Measurements from ENCODE around the gene STX1B. TPM values are rescaled to one million over a fixed set of nuclear protein-coding genes. Genes with fewer than 3 reads are reported as not detected.
"Not testable (repeated sequence)": the region's sequence is repeated elsewhere in the genome, so short reads cannot be mapped to it uniquely, and the experiment has no call there.

The STX1B gene
- total and polyA plus RNA-seq, 5 donors = 0.66 to 2.1 (median 1.7) TPM

DNA sequence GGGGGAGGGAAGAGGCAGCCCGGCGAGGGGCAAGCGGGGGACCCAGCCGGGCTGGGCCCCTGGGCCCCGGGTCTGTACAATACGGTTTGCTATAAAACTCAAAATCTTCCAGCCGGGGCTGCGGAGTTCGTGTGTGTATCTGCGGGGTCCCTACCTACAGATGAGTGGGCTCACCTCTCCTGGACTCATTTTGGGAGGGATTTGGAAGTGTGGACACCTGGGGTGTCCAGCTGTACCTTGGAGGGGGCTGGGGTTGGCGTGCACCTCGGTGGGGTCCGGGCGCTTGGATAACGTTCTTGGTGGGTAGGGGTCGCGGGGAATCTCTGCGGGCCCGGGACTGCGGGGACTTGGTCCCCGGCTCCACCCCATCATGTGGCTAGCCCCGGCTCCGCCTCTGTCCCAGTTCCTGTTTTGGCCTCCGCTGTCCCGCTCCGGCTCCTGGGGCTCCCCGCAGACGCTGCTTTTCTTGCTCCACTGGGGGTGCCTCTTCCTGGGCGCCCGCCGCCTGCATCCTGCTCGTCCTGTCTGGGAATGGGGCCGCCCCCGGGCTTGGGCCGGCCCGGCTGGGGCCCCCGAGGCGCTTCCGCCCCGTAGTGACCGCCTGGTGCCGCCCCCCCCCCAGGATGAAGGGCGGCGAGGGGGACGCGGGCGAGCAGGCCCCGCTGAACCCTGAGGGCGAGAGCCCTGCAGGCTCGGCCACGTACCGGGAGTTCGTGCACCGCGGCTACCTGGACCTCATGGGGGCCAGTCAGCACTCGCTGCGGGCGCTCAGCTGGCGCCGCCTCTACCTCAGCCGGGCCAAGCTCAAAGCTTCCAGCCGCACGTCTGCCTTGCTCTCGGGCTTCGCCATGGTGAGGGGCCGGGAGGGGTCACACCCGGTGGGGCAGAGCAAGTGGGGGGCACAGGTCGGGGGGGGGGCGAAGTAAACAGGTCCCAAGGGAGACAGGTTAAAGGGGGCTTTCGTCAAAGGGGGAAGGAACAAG, 61.5 kb downstream of the STX1B start, which contains the start of gene ORAI3:
TSS of gene ORAI3 (plus strand) at position 402 of the 983 bp plus-strand sequence. CDS start at position 624, 222 bp downstream.
- peak; percentile 83 to 93 (median 92) for DNase-seq
- H3K9me3 ChIP-seq (ENCODE audit: control insufficient read depth, low read length) = no peaks in the 10 kb centered on the region
- intact Hi-C loops (cut with DNase I) = no loop called here
- no peaks in the 10 kb centered on the region for H3K27me3 ChIP-seq (ENCODE audit: control insufficient read depth, insufficient read depth)
- under 1% methylated on average over 69 of the region's 70 CpGs for WGBS
- peak; percentile 73 to 77 for ATAC-seq
- peak within 1 kb of the TSS; percentile 93 for H3K4me3 ChIP-seq (ENCODE audit: low read length)
- peak within 1 kb of the TSS; percentile 82 for H3K27ac ChIP-seq (ENCODE audit: low read length)
- peaks cover 5% of the 10 kb centered on the region for H3K4me1 ChIP-seq (ENCODE audit: control insufficient read depth, insufficient read depth, low read length)

DNA sequence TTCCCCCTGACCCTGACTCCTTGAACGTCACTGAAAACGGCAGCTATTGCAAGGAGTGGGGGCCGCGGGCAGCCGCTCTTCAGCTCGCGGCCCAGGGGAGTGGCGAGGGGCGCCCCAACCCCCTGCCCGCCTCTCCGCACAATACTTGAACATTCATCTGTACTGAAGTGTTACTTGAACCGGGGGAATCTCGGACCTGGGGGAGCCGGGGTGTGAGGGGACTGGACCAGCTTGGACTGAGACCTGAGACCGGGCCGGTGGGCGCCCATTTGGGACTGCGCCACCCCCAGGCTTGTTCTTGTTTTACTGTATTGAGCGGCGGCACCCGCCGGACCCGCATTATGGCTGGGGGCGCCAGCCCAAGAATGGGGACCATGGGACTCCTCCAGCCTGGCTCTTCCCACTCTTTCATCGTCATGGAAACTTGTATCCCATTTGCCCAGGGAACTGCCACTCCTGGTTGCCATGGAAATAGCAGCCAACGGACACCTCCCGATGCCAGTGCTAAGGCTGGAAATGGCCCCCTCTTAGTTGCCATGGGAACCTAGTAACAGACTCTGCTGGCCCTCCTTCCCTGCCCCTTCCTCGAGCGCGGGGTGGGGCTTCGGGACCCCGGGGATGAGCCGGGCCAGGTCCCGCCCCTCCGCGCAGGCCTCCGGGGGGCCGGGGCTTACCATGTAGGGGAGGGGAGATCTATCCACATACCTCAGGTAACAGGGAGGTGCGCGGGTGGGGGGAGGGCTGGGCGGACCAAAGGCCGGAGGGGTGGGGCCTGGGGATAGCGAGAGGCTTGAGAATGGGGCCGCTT, 62.4 kb downstream of the STX1B start:
- peak overlapping the region; percentile 54 for H3K27ac ChIP-seq (ENCODE audit: low read length)
- 21% methylated on average over 44 of the region's 44 CpGs for WGBS
- H3K4me1 ChIP-seq (ENCODE audit: control insufficient read depth, insufficient read depth, low read length) = peaks cover 5% of the 10 kb centered on the region
- no peaks in the 10 kb centered on the region for H3K27me3 ChIP-seq (ENCODE audit: control insufficient read depth, insufficient read depth)
- ATAC-seq = peak; percentile 71 to 76
- no peaks in the 10 kb centered on the region for H3K9me3 ChIP-seq (ENCODE audit: control insufficient read depth, low read length)
- H3K4me3 ChIP-seq (ENCODE audit: low read length) = peak overlapping the region; percentile 93
- DNase-seq = peak; percentile 90 to 94 (median 94)
- intact Hi-C loops (cut with DNase I) = no loop called here

DNA sequence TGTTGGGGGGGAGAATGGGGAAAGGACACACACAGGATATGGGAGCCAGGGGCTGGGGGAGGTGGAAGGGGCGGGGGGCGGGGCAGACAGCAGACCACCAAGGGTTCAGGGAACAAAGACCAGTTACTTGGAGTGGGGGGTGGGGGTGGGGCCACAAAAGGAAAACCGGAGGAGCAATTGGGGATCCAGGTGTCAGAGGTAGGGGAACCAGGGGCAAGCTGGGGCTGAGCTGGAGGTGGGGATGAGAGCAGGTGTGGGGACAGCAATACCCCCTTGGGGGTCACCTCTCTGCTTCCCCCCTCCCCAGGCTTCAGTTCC, 62.9 kb downstream of the STX1B start:
- DNase-seq (no peak), ATAC-seq (no peak)
- intact Hi-C loops (cut with DNase I) = no loop called here
- WGBS = 70% methylated on average over 3 of the region's 3 CpGs
- Histone ChIP-seq H3K9me3 (ENCODE audit: control insufficient read depth, low read length) (no peaks in the 10 kb centered on the region), H3K4me3 (ENCODE audit: low read length) (no peak overlapping the region), H3K27me3 (ENCODE audit: control insufficient read depth, insufficient read depth) (no peaks in the 10 kb centered on the region), H3K27ac (ENCODE audit: low read length) (no peak overlapping the region), H3K4me1 (ENCODE audit: control insufficient read depth, insufficient read depth, low read length) (peaks cover 5% of the 10 kb centered on the region)

DNA sequence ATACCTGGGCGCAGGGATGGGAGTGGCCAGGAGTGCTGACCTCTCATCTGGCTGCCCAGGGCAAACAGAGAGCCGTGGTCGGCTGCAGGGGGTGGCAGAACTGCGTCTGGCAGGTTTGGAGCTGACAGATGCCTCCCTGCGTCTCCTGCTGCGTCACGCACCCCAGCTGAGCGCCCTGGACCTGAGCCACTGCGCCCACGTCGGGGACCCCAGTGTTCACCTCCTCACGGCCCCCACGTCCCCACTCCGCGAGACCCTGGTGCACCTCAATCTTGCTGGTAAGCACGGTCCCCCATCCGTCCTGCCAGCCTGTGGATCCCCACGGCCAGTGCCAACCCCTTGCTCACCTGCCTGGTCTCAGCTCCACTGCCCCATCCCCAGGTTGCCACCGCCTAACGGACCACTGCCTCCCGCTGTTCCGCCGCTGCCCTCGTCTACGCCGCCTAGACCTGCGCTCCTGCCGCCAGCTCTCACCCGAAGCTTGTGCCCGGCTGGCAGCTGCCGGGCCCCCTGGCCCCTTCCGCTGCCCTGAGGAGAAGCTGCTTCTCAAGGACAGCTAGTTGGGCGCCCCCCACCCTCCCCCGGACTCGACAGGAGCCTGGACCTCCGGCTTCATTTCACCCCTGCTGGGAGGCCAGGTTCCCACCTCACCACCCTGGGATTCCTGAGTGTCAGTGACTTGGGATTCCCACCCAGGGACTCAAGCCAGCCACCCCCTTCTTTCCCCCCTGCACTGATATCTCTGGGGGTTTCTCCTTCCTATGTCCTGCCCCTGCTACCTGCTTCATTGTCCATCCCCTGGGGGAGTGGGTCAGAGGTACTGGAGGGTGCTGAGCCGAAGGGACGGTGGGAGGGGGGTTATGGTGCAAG, 63.5 kb downstream of the STX1B start:
- H3K27ac ChIP-seq (ENCODE audit: low read length) = no peak overlapping the region
- intact Hi-C loops (cut with DNase I) = no loop called here
- ATAC-seq = no peak

DNA sequence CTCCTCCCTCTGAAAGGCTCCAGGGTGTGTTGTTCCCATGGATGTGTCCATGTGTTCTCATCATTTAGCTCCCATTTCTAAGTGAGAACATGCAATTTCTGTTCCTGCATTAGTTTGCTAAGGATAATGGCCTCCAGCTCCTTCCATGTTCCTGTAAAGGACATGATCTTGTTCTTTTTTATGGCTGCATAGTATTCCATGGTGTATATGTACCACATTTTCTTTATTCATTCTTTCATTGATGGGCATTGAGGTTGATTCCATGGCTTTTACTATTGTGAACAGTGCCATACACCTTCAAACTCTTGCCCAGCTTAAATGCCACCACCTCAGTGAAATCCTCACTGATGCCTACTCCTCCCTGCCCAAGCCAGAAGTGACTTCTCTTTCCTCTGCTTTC, 66.1 kb downstream of the STX1B start:
- DNase-seq (no peak), ATAC-seq (no peak)
- Histone ChIP-seq H3K27ac (ENCODE audit: low read length) (no peak overlapping the region), H3K4me1 (ENCODE audit: control insufficient read depth, insufficient read depth, low read length) (no peaks in the 10 kb centered on the region), H3K27me3 (ENCODE audit: control insufficient read depth, insufficient read depth) (no peaks in the 10 kb centered on the region), H3K4me3 (ENCODE audit: low read length) (no peak overlapping the region), H3K9me3 (ENCODE audit: control insufficient read depth, low read length) (no peaks in the 10 kb centered on the region)
- intact Hi-C loops (cut with DNase I) = no loop called here

More for the DNA sequence above, 63.5 kb downstream of the STX1B start:
- peaks cover 5% of the 10 kb centered on the region for H3K4me1 ChIP-seq (ENCODE audit: control insufficient read depth, insufficient read depth, low read length)
- no peaks in the 10 kb centered on the region for H3K27me3 ChIP-seq (ENCODE audit: control insufficient read depth, insufficient read depth)
- no peaks in the 10 kb centered on the region for H3K9me3 ChIP-seq (ENCODE audit: control insufficient read depth, low read length)
- 89% methylated on average over 38 of the region's 38 CpGs for WGBS
- H3K4me3 ChIP-seq (ENCODE audit: low read length) = no peak overlapping the region
- peak; percentile 44 to 75 (median 63) for DNase-seq

DNA sequence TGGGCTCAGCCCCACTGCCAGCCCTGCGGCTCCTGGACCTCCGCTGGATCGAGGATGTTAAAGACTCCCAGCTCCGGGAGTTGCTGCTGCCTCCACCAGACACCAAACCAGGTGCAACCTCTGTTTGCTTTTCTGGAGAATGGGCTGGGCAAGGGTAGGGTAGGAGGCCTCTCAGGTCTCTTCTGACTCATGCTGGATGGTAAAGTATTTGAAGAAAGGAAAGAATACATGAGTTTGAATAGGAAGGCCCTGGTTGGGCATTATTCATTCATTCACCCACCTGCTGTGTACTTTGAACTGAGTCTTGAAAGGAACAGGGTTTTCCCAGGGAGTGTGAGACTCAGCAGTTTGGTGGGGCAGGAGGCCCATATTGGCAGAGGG, 68.0 kb downstream of the STX1B start:
- H3K27ac ChIP-seq (ENCODE audit: low read length) = no peak overlapping the region
- H3K27me3 ChIP-seq (ENCODE audit: control insufficient read depth, insufficient read depth) = no peaks in the 10 kb centered on the region
- DNase-seq = no peak
- intact Hi-C loops (cut with DNase I) = no loop called here
- no peak overlapping the region for H3K4me3 ChIP-seq (ENCODE audit: low read length)
- WGBS = 92% methylated on average over 4 of the region's 4 CpGs
- no peaks in the 10 kb centered on the region for H3K4me1 ChIP-seq (ENCODE audit: control insufficient read depth, insufficient read depth, low read length)
- no peak for ATAC-seq
- no peaks in the 10 kb centered on the region for H3K9me3 ChIP-seq (ENCODE audit: control insufficient read depth, low read length)

DNA sequence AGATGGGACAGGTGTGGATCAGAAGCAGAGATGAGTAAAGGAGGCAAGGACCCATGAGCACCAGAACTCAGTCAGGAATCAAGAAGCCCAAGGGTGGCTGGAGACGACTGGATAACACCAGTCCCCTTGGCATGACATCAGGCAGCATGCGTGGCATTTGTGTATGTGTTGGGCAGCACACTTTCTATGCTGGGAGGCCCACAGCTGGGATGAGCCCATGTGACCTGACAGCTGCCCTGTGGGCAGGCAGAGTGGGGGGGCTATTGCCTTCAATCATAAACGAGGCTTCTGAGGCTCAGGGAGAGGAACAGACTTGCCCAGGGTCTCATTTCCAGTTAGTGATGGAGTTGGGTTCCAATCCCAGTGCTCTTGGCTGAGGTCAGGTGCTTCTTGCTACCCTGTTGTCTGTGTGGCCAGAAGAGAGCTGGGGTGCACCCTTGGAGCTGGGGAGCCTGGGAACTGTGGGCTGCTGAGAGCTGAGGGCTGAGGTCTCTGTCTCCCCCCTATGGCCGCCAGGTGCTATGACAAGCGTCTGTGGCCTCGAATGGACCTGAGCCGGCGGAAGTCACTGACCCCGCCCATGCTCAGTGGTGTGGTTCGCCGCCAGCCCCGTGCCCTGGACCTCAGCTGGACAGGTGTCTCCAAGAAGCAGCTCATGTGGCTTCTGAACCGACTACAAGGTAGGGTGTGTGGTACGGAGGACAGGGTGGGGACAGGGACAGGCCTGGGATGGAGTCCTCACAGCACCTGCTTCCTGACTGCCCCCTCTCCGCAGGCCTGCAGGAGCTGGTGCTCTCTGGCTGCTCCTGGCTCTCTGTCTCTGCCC, 68.6 kb downstream of the STX1B start:
- Histone ChIP-seq H3K27me3 (ENCODE audit: control insufficient read depth, insufficient read depth) (no peaks in the 10 kb centered on the region), H3K4me3 (ENCODE audit: low read length) (no peak overlapping the region), H3K9me3 (ENCODE audit: control insufficient read depth, low read length) (no peaks in the 10 kb centered on the region), H3K27ac (ENCODE audit: low read length) (peak overlapping the region; percentile 13), H3K4me1 (ENCODE audit: control insufficient read depth, insufficient read depth, low read length) (no peaks in the 10 kb centered on the region)
- WGBS = 25% methylated on average over 15 of the region's 15 CpGs
- peak; percentile 84 to 86 for ATAC-seq
- intact Hi-C loops (cut with DNase I) = no loop called here
- peak; percentile 74 to 90 (median 90) for DNase-seq

DNA sequence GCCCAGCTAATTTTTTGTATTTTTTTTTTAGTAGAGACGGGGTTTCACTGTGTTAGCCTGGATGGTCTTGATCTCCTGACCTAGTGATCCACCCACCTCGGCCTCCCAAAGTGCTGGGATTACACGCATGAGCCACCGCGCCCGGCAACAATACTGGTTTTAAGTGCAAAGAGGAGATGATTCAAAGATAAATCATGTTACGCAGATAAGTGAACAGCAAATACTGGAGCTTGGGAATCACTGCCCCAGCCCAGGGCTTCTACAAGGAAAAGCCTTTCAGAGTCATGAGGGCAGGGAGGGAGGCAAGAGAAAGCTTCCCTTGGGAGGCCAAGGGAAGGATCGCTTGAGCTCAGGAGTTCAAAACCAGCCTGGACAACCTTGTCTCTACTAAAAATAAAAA, 70.9 kb downstream of the STX1B start:
- H3K27ac ChIP-seq (ENCODE audit: low read length); intact Hi-C loops (cut with DNase I); H3K9me3 ChIP-seq (ENCODE audit: control insufficient read depth, low read length); H3K27me3 ChIP-seq (ENCODE audit: control insufficient read depth, insufficient read depth); ATAC-seq; H3K4me3 ChIP-seq (ENCODE audit: low read length); H3K4me1 ChIP-seq (ENCODE audit: control insufficient read depth, insufficient read depth, low read length): not testable (repeated sequence)
- 93% methylated on average over 8 of the region's 8 CpGs for WGBS
- peak in 1 of 3 donors; percentile 16 for DNase-seq
